ENCODE data around the gene SORCS2.

GRCh38 chr4:7689773-7690693 lies 497.7 kb downstream of the SORCS2 start:
- no peak for TF ChIP-seq POLR2A (IDR thresholded peaks at IDR 0.05)
- TF ChIP-seq CTCF (IDR thresholded peaks at IDR 0.05) = no peak

Measured in esophagus squamous epithelium (tissue), 4 donors.